Activated B cell treated with CpG ODN at 0.5 μM for 24 hours (primary cell): ENCODE measurements around the gene TECPR1. TPM values are rescaled to one million over a fixed set of nuclear protein-coding genes. Genes with fewer than 3 reads are reported as not detected.
A peak's percentile ranks its signal among the peaks of the same experiment; 100 is the strongest.

Experiments used
- ATAC-seq: fragments of 200-7000 bp; cut with Tn5 transposase; one replicate; pipeline ENCODE4 v1.10.0; 2021; ENCODE audit warnings: low read depth, mild to moderate bottlenecking, moderate library complexity
- CTCF ChIA-PET: fragments of 350-600 bp; sonication (Branson Sonifier 250); formaldehyde crosslinking; loops from one replicate; lab custom pipeline; 2021; ENCODE audit warnings: antibody characterized with exemption; lab: Charles Lee
- POLR2A ChIA-PET: fragments of 350-600 bp; sonication (Branson Sonifier 250); formaldehyde crosslinking; loops from one replicate; lab custom pipeline; 2021; ENCODE audit warnings: antibody characterized with exemption; lab: Charles Lee
- DNase-seq: peaks from one replicate; pipeline ENCODE4 v3.0.0; 2022
- H3K27ac Mint-ChIP-seq: one replicate; pipeline ENCODE4 v1.8.0; 2020; ENCODE audit warnings: mixed read lengths
- H3K27me3 Mint-ChIP-seq: one replicate; pipeline ENCODE4 v1.8.0; 2021; ENCODE audit warnings: mixed read lengths
- H3K36me3 Mint-ChIP-seq: one replicate; pipeline ENCODE4 v1.8.0; 2021; ENCODE audit warnings: low read depth, mixed read lengths
- H3K4me1 Mint-ChIP-seq: one replicate; pipeline ENCODE4 v1.8.0; 2021; ENCODE audit warnings: mixed read lengths
- H3K4me3 Mint-ChIP-seq: one replicate; pipeline ENCODE4 v1.8.0; 2020; ENCODE audit warnings: mild to moderate bottlenecking, mixed read lengths
- H3K9me3 Mint-ChIP-seq: one replicate; pipeline ENCODE4 v1.8.0; 2020; ENCODE audit warnings: mixed read lengths
- intact Hi-C: fragments of 100-400 bp; cut with micrococcal nuclease; formaldehyde crosslinking; loops from one replicate; pipeline ENCODE4 v1.15.1; 2024
- total RNA-seq: library from RNA; stranded (reverse); gene quantifications from 2 replicates; pipeline ENCODE4 v1.2.3, GENCODE V29; 2022
- TF ChIP-seq, protein P1 (sequence below): fragments of 200-600 bp; IDR thresholded peaks from one replicate; pipeline ENCODE4 v1.8.0; 2022; ENCODE audit warnings: antibody characterized with exemption, mild to moderate bottlenecking

The TECPR1 gene
- total RNA-seq, 1 donor from 2014 or later, result 34.5 TPM

GRCh38 chr7:98242342-98242741 lies 9.7 kb downstream of the TECPR1 start:
- Mint-ChIP-seq H3K9me3 (no peaks in the 10 kb centered on the region), H3K27me3 (no peaks in the 10 kb centered on the region), H3K27ac (no peak overlapping the region), H3K4me3 (no peak overlapping the region), H3K36me3 (peaks cover 46% of the 10 kb centered on the region), H3K4me1 (no peaks in the 10 kb centered on the region)
- no peak for DNase-seq
- ChIA-PET CTCF (interaction anchor here (1.4 kb wide), 1 partner anchor 74 kb away, joined by 5 read pairs; no protein-coding TSS in a partner anchor), POLR2A (no interaction called here)
- intact Hi-C loops, result no loop called here
- TF ChIP-seq, protein P1, sequence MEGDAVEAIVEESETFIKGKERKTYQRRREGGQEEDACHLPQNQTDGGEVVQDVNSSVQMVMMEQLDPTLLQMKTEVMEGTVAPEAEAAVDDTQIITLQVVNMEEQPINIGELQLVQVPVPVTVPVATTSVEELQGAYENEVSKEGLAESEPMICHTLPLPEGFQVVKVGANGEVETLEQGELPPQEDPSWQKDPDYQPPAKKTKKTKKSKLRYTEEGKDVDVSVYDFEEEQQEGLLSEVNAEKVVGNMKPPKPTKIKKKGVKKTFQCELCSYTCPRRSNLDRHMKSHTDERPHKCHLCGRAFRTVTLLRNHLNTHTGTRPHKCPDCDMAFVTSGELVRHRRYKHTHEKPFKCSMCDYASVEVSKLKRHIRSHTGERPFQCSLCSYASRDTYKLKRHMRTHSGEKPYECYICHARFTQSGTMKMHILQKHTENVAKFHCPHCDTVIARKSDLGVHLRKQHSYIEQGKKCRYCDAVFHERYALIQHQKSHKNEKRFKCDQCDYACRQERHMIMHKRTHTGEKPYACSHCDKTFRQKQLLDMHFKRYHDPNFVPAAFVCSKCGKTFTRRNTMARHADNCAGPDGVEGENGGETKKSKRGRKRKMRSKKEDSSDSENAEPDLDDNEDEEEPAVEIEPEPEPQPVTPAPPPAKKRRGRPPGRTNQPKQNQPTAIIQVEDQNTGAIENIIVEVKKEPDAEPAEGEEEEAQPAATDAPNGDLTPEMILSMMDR, result no peak
- no peak for ATAC-seq

- CTCF ChIA-PET, result interaction anchor here (1.4 kb wide), 1 partner anchor 73 kb away, joined by 5 read pairs; no protein-coding TSS in a partner anchor
- ATAC-seq (no peak), DNase-seq (no peak)
- POLR2A ChIA-PET, result no interaction called here
- Mint-ChIP-seq H3K27ac (no peak overlapping the region), H3K27me3 (no peaks in the 10 kb centered on the region), H3K9me3 (no peaks in the 10 kb centered on the region), H3K36me3 (peaks cover 47% of the 10 kb centered on the region), H3K4me1 (no peaks in the 10 kb centered on the region), H3K4me3 (no peak overlapping the region)
- intact Hi-C loops, result loop anchor here (1.0 to 2.0 kb wide), 4 partner anchors 39 to 220 kb away; partner anchors contain the start of gene LMTK2
- TF ChIP-seq, protein P1, result no peak
Observed at GRCh38 chr7:98241674-98242241, 10.3 kb downstream of the TECPR1 start.

DNA sequence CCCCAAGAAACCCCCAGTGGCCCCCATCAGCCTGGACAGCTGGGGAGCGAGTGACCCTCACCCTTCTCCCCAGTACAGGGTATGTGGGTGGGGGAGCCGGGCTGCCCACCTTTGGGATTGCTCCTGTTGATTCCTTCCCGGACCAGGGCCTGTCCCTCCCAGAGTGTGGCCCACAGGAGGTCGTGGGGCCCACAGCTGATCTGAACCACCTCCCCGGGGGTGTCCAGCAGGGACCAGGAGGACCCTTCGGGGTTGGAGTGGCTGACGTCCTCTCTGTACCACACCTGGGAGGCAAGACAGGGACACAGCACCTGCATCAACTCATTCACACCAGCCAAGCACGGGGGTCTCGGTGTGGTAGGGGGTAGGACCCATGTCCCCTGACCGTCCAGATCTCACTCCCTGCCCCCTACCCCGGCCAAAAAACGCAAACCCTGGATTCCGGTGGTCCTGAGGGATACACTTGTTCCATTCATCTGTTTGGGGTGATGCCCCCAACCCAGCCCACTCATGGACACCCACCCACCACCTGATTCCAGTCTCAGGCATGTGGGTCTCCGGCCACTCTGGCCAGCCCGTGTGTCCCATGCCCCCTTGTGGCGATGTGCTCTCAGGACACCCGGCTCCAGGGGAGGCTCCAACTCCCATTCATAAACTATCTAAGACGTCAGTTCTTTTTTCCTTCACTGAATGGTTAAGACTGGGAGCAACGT lies 10.9 kb downstream of the TECPR1 start:
- intact Hi-C loops, result loop anchor here (1.0 to 2.0 kb wide), 4 partner anchors 38 to 220 kb away; partner anchors contain the start of gene LMTK2
- CTCF ChIA-PET, result interaction anchor here (1.4 kb wide), 1 partner anchor 72 kb away, joined by 5 read pairs; no protein-coding TSS in a partner anchor
- H3K36me3 Mint-ChIP-seq, result peaks cover 50% of the 10 kb centered on the region
- no peak overlapping the region for H3K4me3 Mint-ChIP-seq
- no peak overlapping the region for H3K27ac Mint-ChIP-seq
- POLR2A ChIA-PET, result no interaction called here
- ATAC-seq (peak; percentile 71), DNase-seq (no peak)
- no peaks in the 10 kb centered on the region for H3K9me3 Mint-ChIP-seq
- TF ChIP-seq, protein P1, result no peak
- H3K27me3 Mint-ChIP-seq, result no peaks in the 10 kb centered on the region
- no peaks in the 10 kb centered on the region for H3K4me1 Mint-ChIP-seq

DNA sequence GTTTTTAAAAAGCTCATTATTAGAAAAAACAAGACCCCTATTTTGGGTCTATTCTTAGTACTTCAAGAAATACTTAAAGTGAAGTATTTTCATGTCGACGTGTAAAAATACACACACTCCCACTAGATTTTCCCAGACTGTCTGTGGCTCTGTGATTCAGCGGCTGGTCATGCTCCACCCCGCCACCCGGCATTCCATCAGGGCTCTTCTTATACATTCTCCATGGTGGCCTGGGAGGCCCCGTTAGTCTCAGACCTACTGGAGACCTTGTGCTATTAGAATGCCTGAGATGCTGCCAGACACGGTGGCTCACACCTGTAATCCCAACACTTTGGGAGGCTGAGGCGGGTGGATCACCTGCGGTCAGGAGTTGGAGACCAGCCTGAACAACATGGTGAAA lies 13.1 kb downstream of the TECPR1 start:
- POLR2A ChIA-PET, result no interaction called here
- DNase-seq (no peak), ATAC-seq (no peak)
- CTCF ChIA-PET, result no interaction called here
- Mint-ChIP-seq H3K36me3 (peaks cover 51% of the 10 kb centered on the region), H3K4me3 (no peak overlapping the region), H3K27me3 (no peaks in the 10 kb centered on the region), H3K9me3 (no peaks in the 10 kb centered on the region), H3K4me1 (no peaks in the 10 kb centered on the region), H3K27ac (no peak overlapping the region)
- intact Hi-C loops, result no loop called here
- TF ChIP-seq, protein P1, result no peak

DNA sequence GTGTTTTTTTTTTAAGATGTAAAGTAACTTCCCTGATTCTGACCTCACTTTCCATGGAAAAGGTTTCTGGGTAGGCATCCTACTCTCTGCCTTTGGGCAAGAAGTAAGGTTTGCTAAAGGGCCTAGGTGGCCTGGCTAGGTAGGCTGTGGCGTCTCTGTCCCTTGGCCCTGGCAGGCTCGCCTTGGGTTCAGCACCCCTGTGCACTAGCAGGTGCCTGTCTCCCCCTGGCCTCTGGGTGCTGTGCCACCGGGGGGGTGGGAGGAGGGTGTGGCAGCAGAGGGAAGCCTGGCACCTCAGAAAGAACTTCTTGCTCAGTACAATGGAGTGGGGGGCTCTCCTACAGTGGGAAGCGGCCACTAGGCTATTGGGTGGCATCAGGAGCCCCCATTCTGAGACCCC lies 14.0 kb downstream of the TECPR1 start:
- CTCF ChIA-PET, result no interaction called here
- ATAC-seq, result no peak
- no peak for DNase-seq
- Mint-ChIP-seq H3K9me3 (no peaks in the 10 kb centered on the region), H3K27ac (no peak overlapping the region), H3K27me3 (no peaks in the 10 kb centered on the region), H3K4me1 (no peaks in the 10 kb centered on the region), H3K4me3 (no peak overlapping the region), H3K36me3 (peaks cover 53% of the 10 kb centered on the region)
- intact Hi-C loops, result no loop called here
- TF ChIP-seq, protein P1, result no peak
- POLR2A ChIA-PET, result no interaction called here
